OCI-LY7 (cell line): ENCODE results near the gene CHD1. TPM values are rescaled to one million over a fixed set of nuclear protein-coding genes. Genes with fewer than 3 reads are reported as not detected.

ENCODE experiments used
- BruUV-seq: library from RNA; stranded (reverse); fragments of 400-500 nt; replicated peaks from 2 replicates; lab custom pipeline; 2021; lab: Mats Ljungman, UMichigan
- CTCF ChIA-PET: fragments of 300-600 bp; sonication (Branson Sonifier 250); formaldehyde crosslinking; loops from one replicate; lab custom pipeline; 2022; ENCODE audit warnings: antibody characterized with exemption; ENCODE audit not compliant: unreplicated experiment; lab: Charles Lee
- POLR2A ChIA-PET: fragments of 300-600 bp; sonication (Branson Sonifier 250); formaldehyde crosslinking; loops from one replicate; lab custom pipeline; 2022; ENCODE audit warnings: antibody characterized with exemption; lab: Charles Lee
- DNase-seq: peaks from one replicate; pipeline ENCODE4 v3.0.0-alpha.2; 2015; ENCODE audit warnings: low spot score
- H2AFZ ChIP-seq: fragments of 200-600 bp; sonication (generic), shearing (Covaris generic); 2 replicates; pipeline ENCODE4 v1.6.1; 2014; ENCODE audit warnings: mild to moderate bottlenecking, antibody characterized with exemption, low read length, moderate library complexity
- H3K27ac ChIP-seq: fragments of 200-600 bp; sonication (generic); 2 replicates; pipeline ENCODE4 v1.5.1; 2014; ENCODE audit warnings: mixed run types, low read depth, mild to moderate bottlenecking, moderate library complexity, low read length, inconsistent platforms; ENCODE audit not compliant: poor library complexity, severe bottlenecking
- H3K36me3 ChIP-seq: fragments of 200-600 bp; sonication (generic); 2 replicates; pipeline ENCODE4 v1.6.1; 2014; ENCODE audit warnings: mild to moderate bottlenecking, antibody characterized with exemption, low read length, moderate library complexity, mixed read lengths; ENCODE audit not compliant: insufficient read depth
- H3K4me1 ChIP-seq: fragments of 200-600 bp; sonication (generic); 2 replicates; pipeline ENCODE4 v1.5.1; 2014; ENCODE audit warnings: mild to moderate bottlenecking, low read length; ENCODE audit not compliant: insufficient read depth, poor library complexity, severe bottlenecking
- H3K4me2 ChIP-seq: fragments of 200-600 bp; sonication (generic); 2 replicates; pipeline ENCODE4 v1.6.1; 2014; ENCODE audit warnings: mild to moderate bottlenecking, low read length
- H3K4me3 ChIP-seq: fragments of 200-600 bp; sonication (generic); 2 replicates; pipeline ENCODE4 v1.5.1; 2014; ENCODE audit warnings: mild to moderate bottlenecking, low read depth, low read length; ENCODE audit not compliant: poor library complexity, severe bottlenecking
- H3K79me2 ChIP-seq: fragments of 200-600 bp; sonication (generic); 2 replicates; pipeline ENCODE4 v1.6.1; 2016; ENCODE audit warnings: low read depth, mild to moderate bottlenecking, low read length, moderate library complexity, mixed read lengths; ENCODE audit not compliant: insufficient read depth
- H3K9me2 ChIP-seq: fragments of 200-600 bp; sonication (generic); 2 replicates; pipeline ENCODE4 v1.6.1; 2016; ENCODE audit warnings: mild to moderate bottlenecking, low read length, mixed read lengths; ENCODE audit not compliant: insufficient read depth
- H3K9me3 ChIP-seq: fragments of 200-600 bp; sonication (generic); 2 replicates; pipeline ENCODE4 v1.6.1; 2014; ENCODE audit warnings: mild to moderate bottlenecking, mixed run types, low read length, mixed read lengths
- H4K20me1 ChIP-seq: fragments of 200-600 bp; sonication (generic); 2 replicates; pipeline ENCODE4 v1.6.1; 2014; ENCODE audit warnings: mild to moderate bottlenecking, antibody characterized with exemption, low read length, moderate library complexity, mixed read lengths; ENCODE audit not compliant: insufficient read depth
- CTCF ChIP-seq: fragments of 200-600 bp; sonication (generic); conservative IDR thresholded peaks from 2 replicates; pipeline ENCODE4 v1.5.1; 2014; ENCODE audit warnings: mild to moderate bottlenecking, antibody characterized with exemption, low read length, moderate library complexity, mixed read lengths
- EZH2phosphoT487 ChIP-seq: fragments of 200-600 bp; sonication (generic); IDR thresholded peaks from 2 replicates; pipeline ENCODE4 v1.6.1; 2018; ENCODE audit warnings: low read depth, borderline replicate concordance, mild to moderate bottlenecking, mixed run types, antibody characterized with exemption, low read length, moderate library complexity, mixed read lengths
- intact Hi-C: fragments of 100-400 bp; cut with micrococcal nuclease; formaldehyde crosslinking; loops from one replicate; pipeline ENCODE4 v1.10.0; 2022; ENCODE audit not compliant: unreplicated experiment
- total RNA-seq, 2 experiments: library from RNA; depleted of rRNA in 1 of 2; stranded (reverse); fragments of >200 nt in 1 of 2; shearing (Covaris generic) in 1 of 2; gene quantifications; 2 replicates each; pipeline ENCODE4 v1.2.3, GENCODE V29; 2014 to 2022

Gene CHD1
- total RNA-seq, 2 experiments from 2014 or later, result 8.3 to 10.3 TPM

GRCh38 chr5:98969400-98969799 lies 40.6 kb upstream of the CHD1 start:
- H3K36me3 ChIP-seq, result no peaks in the 10 kb centered on the region
- no peaks in the 10 kb centered on the region for H3K9me3 ChIP-seq
- CTCF ChIA-PET, result no interaction called here
- no peaks in the 10 kb centered on the region for H3K79me2 ChIP-seq
- no peak overlapping the region for H2AFZ ChIP-seq
- DNase-seq, result no peak
- no peak overlapping the region for H3K4me3 ChIP-seq
- TF ChIP-seq CTCF, result no peak
- no peak for TF ChIP-seq EZH2phosphoT487
- BruUV-seq, result no TSS peak
- no peaks in the 10 kb centered on the region for H3K9me2 ChIP-seq
- H3K4me1 ChIP-seq, result no peaks in the 10 kb centered on the region
- intact Hi-C loops, result no loop called here
- no peak overlapping the region for H3K27ac ChIP-seq
- H3K4me2 ChIP-seq, result no peak overlapping the region
- no peaks in the 10 kb centered on the region for H4K20me1 ChIP-seq
- POLR2A ChIA-PET, result interaction anchor here (1.3 kb wide), 1 partner anchor 8 kb away, joined by 3 read pairs; no protein-coding TSS in a partner anchor

DNA sequence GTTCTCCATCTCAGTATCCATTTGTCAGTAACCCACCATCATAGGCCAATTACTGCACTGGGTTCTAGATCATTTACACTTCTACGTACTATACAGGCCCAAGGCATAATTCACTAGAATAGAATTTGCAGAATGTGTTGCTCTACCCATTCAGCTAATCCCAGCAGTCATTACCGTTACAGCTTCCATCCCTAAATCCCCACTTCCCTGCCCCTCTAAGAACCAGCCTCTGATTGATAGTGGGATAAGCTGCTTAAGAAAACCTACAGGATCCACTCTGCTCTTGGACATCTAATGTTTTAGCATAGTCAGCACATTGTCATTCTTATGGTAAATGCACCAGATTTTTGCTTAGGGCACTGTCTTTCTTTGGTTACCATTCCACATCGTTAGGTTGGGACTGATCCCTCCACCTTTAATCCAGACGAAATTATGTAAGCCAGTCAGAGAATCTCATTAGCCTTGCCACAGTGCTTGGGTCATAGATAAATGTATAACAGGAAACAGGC lies 39.3 kb upstream of the CHD1 start:
- no peak overlapping the region for H2AFZ ChIP-seq
- no peaks in the 10 kb centered on the region for H3K9me2 ChIP-seq
- ChIA-PET POLR2A (interaction anchor here (0.7 kb wide), 1 partner anchor 15 kb away, joined by 3 read pairs; no protein-coding TSS in a partner anchor), CTCF (no interaction called here)
- H3K36me3 ChIP-seq, result no peaks in the 10 kb centered on the region
- H3K27ac ChIP-seq, result no peak overlapping the region
- no peaks in the 10 kb centered on the region for H3K4me1 ChIP-seq
- no TSS peak for BruUV-seq
- no peak overlapping the region for H3K4me2 ChIP-seq
- TF ChIP-seq CTCF (no peak), EZH2phosphoT487 (no peak)
- H3K9me3 ChIP-seq, result no peaks in the 10 kb centered on the region
- intact Hi-C loops, result no loop called here
- DNase-seq, result no peak
- H4K20me1 ChIP-seq, result no peaks in the 10 kb centered on the region
- no peak overlapping the region for H3K4me3 ChIP-seq
- no peaks in the 10 kb centered on the region for H3K79me2 ChIP-seq

DNA sequence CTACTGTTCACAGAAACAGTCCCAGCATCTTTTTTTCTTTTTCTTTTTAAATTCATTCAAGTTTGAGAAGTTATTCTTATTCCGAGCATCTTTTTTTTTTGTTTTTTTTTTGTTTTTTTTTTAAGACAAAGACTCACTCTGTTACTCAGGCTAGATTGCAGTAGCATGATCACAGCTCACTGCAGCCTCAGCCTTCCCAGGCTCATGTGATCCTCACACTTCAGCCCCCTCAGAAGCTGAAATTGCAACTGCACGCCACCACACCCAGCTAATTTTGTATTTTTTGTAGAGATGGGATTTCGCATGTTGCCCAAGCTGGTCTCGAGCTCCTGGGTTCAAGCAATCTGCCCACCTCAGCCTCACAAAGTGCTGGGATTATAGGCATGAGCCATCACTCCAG lies 36.4 kb upstream of the CHD1 start:
- no peak overlapping the region for H2AFZ ChIP-seq
- H3K4me2 ChIP-seq, result no peak overlapping the region
- H3K9me2 ChIP-seq, result no peaks in the 10 kb centered on the region
- no peaks in the 10 kb centered on the region for H3K4me1 ChIP-seq
- no peak for TF ChIP-seq EZH2phosphoT487
- TF ChIP-seq CTCF, result no peak
- no peaks in the 10 kb centered on the region for H4K20me1 ChIP-seq
- H3K9me3 ChIP-seq, result no peaks in the 10 kb centered on the region
- ChIA-PET CTCF (no interaction called here), POLR2A (interaction anchor here (0.6 kb wide), 1 partner anchor 39 kb away, joined by 3 read pairs; no protein-coding TSS in a partner anchor)
- no TSS peak for BruUV-seq
- DNase-seq, result no peak
- H3K27ac ChIP-seq, result no peak overlapping the region
- no peaks in the 10 kb centered on the region for H3K36me3 ChIP-seq
- H3K79me2 ChIP-seq, result no peaks in the 10 kb centered on the region
- H3K4me3 ChIP-seq, result no peak overlapping the region
- intact Hi-C loops, result no loop called here
